Measurements from ENCODE around the gene SMG6.

- TF ChIP-seq INSM2 (tag by site-specific recombination; IDR thresholded peaks at IDR 0.05) = no peak
- TF ChIP-seq SP2 (tag by site-specific recombination; IDR thresholded peaks at IDR 0.05) = no peak
- TF ChIP-seq, protein P1, sequence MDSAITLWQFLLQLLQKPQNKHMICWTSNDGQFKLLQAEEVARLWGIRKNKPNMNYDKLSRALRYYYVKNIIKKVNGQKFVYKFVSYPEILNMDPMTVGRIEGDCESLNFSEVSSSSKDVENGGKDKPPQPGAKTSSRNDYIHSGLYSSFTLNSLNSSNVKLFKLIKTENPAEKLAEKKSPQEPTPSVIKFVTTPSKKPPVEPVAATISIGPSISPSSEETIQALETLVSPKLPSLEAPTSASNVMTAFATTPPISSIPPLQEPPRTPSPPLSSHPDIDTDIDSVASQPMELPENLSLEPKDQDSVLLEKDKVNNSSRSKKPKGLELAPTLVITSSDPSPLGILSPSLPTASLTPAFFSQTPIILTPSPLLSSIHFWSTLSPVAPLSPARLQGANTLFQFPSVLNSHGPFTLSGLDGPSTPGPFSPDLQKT (IDR thresholded peaks at IDR 0.05; ENCODE audit: borderline replicate concordance, low read depth, low read length) = no peak
- no peak for TF ChIP-seq ZNF792 (tag by site-specific recombination; IDR thresholded peaks at IDR 0.05)
- TF ChIP-seq CTCF (tag by site-specific recombination; IDR thresholded peaks at IDR 0.05) = no peak
- TF ChIP-seq YY1 (tag by site-specific recombination; IDR thresholded peaks at IDR 0.05) = no peak
- no peak for TF ChIP-seq ZNF174 (tag by site-specific recombination; IDR thresholded peaks at IDR 0.05)
These were observed 270.4 kb downstream of the SMG6 start for GRCh38 chr17:2033153-2033552.
